Left lung (tissue), 10 donors: ENCODE measurements around the gene KYNU. TPM values are rescaled to one million over a fixed set of nuclear protein-coding genes. Genes with fewer than 3 reads are reported as not detected.

ENCODE experiments used
- ATAC-seq: fragments of 200-7000 bp; cut with Tn5 transposase; one replicate; pipeline ENCODE4 v1.9.1; 2020; ENCODE audit warnings: moderate library complexity
- DNase-seq, 4 donors: peaks; one replicate each; pipeline ENCODE4 v3.0.0-alpha.2; 2013 to 2020
- H3K27ac ChIP-seq, 2 donors: fragments of 200-600 bp; sonication (generic) in 1 of 2; one replicate each; pipeline versions ENCODE4 v1.5.0 to v1.8.0; 2020 to 2021
- H3K27me3 ChIP-seq, 2 donors: fragments of 200-600 bp; sonication (generic) in 1 of 2; one replicate each; pipeline versions ENCODE4 v1.5.0 to v1.8.0; 2020 to 2021
- H3K36me3 ChIP-seq, 2 donors: fragments of 200-600 bp; sonication (generic) in 1 of 2; one replicate each; pipeline versions ENCODE4 v1.5.0 to v1.8.0; 2020 to 2021
- H3K4me1 ChIP-seq, 2 donors: fragments of 200-600 bp; one replicate each; pipeline ENCODE4 v1.8.0; 2021
- H3K4me3 ChIP-seq, 2 donors: fragments of 200-600 bp; sonication (generic) in 1 of 2; one replicate each; pipeline versions ENCODE4 v1.5.0 to v1.8.0; 2020 to 2021; ENCODE audit warnings: mild to moderate bottlenecking in 1 of 2
- H3K9me3 ChIP-seq, 2 donors: fragments of 200-600 bp; sonication (generic) in 1 of 2; one replicate each; pipeline versions ENCODE4 v1.5.0 to v1.8.0; 2020 to 2021
- CTCF ChIP-seq, 2 donors: fragments of 200-600 bp; sonication (generic) in 1 of 2; IDR thresholded peaks; one replicate each; pipeline versions ENCODE4 v1.5.0 to v1.8.0; 2021; ENCODE audit warnings: antibody characterized with exemption in 2 of 2
- intact Hi-C, 2 donors: fragments of 100-400 bp; cut with DNase I; formaldehyde crosslinking; loops; one replicate each; pipeline versions ENCODE4 v1.11.2 to v1.14.2; 2022
- polyA plus RNA-seq, 6 donors: library from polyadenylated mRNA; unstranded; fragments of 120-200 nt; gene quantifications; one replicate each; pipeline ENCODE4 v1.2.1, GENCODE V29; 2013; ENCODE audit not compliant: insufficient read length in 6 of 6
- total RNA-seq, 2 donors: library from RNA; stranded (reverse); fragmentation: NEBNext Ultra II Directional; extraction: Animal tissue kit (Norgen Biotek cat#: 25700); gene quantifications; one replicate each; pipeline ENCODE4 v1.2.1, GENCODE V29; 2021
- donor health status: DM: no; HTN: yes; CAD: no.
- donor health status: DM: no; HTN: no; CAD: no.

Gene KYNU
- total and polyA plus RNA-seq, 8 donors: 0.72 to 29.7 (median 0.84) TPM

- intact Hi-C loops: no loop called here
- TF ChIP-seq CTCF (IDR thresholded peaks at IDR 0.05): no peak
- ATAC-seq: no peak
- H3K36me3 ChIP-seq: peaks cover 0 to 4% of the 10 kb centered on the region in 2 donors
- no peaks in the 10 kb centered on the region for H3K9me3 ChIP-seq
- H3K4me1 ChIP-seq: no peaks in the 10 kb centered on the region
- no peak overlapping the region for H3K4me3 ChIP-seq
- H3K27me3 ChIP-seq: no peaks in the 10 kb centered on the region
- H3K27ac ChIP-seq: no peak overlapping the region
- no peak for DNase-seq
Measured at GRCh38 chr2:142926445-142926844, 49.0 kb downstream of the KYNU start.

DNA sequence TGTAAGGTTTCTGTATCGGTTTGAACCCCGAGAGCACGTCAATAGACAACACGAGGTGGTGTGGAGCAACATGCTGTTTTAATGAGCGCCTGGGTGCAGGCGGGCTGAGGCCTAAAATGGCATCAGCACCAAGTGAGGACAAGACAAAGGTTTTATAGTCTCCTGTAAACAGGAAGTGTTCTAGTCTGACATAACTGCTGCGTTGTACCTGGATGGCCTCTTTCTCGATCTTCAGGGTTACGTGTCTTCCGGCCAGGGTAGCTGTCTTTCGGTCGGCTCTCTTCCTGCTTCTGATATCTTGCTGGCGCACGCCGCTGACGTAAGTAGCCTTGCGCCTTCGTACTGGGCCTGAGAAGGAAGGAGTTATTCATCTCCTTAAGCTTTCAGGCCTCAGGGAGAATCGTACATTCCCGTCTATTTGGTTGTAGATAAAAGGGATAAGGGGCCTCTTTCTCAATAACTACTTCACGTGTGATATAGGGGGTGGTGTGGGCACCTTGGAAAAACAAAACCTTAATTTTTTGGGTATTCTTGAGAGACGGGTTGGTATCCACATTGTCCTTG lies 53.5 kb downstream of the KYNU start:
- Histone ChIP-seq H3K36me3 (no peaks in the 10 kb centered on the region), H3K4me3 (no peak overlapping the region), H3K4me1 (no peaks in the 10 kb centered on the region), H3K27me3 (no peaks in the 10 kb centered on the region), H3K27ac (no peak overlapping the region), H3K9me3 (no peaks in the 10 kb centered on the region)
- TF ChIP-seq CTCF (IDR thresholded peaks at IDR 0.05): no peak
- no peak for ATAC-seq
- no peak for DNase-seq
- intact Hi-C loops: no loop called here

DNA sequence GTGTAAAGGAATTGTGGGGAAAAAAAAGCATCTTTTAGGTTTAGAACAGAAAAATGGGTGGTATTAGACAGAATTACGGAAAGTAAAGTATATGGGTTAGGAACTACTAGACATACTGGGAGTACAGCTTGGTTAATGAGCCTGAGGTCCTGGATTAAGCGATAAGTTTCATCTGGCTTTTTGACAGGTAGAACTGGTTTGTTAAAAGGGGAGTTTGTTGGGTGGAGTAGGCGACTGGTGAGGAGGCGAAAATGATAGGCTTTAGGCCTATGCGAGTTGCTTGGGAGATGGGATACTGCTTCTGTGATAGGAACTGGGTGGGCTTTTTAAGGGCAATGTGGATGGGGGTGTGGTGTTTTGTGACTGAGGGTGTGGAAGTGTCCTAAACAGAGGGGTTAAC lies 56.5 kb downstream of the KYNU start:
- DNase-seq (no peak), ATAC-seq (no peak)
- Histone ChIP-seq H3K4me1 (no peaks in the 10 kb centered on the region), H3K27ac (no peak overlapping the region), H3K36me3 (no peaks in the 10 kb centered on the region), H3K27me3 (no peaks in the 10 kb centered on the region), H3K4me3 (no peak overlapping the region), H3K9me3 (no peaks in the 10 kb centered on the region)
- intact Hi-C loops: no loop called here
- TF ChIP-seq CTCF (IDR thresholded peaks at IDR 0.05): no peak

GRCh38 chr2:142935563-142936089 lies 58.2 kb downstream of the KYNU start:
- ATAC-seq (no peak), DNase-seq (no peak)
- no peak for TF ChIP-seq CTCF (IDR thresholded peaks at IDR 0.05)
- Histone ChIP-seq H3K4me1 (no peaks in the 10 kb centered on the region), H3K27me3 (no peaks in the 10 kb centered on the region), H3K27ac (no peak overlapping the region), H3K36me3 (no peaks in the 10 kb centered on the region), H3K9me3 (no peaks in the 10 kb centered on the region), H3K4me3 (no peak overlapping the region)
- intact Hi-C loops: no loop called here

- ATAC-seq: no peak
- TF ChIP-seq CTCF (IDR thresholded peaks at IDR 0.05): no peak
- intact Hi-C loops: no loop called here
Measured at GRCh38 chr2:142936629-142937028, 59.2 kb downstream of the KYNU start.

More at GRCh38 chr2:142936629-142937028, 59.2 kb downstream of the KYNU start:
- Histone ChIP-seq H3K27me3 (no peaks in the 10 kb centered on the region), H3K27ac (no peak overlapping the region), H3K4me1 (no peaks in the 10 kb centered on the region), H3K9me3 (no peaks in the 10 kb centered on the region), H3K36me3 (no peaks in the 10 kb centered on the region), H3K4me3 (no peak overlapping the region)
- no peak for DNase-seq
